Type B pancreatic cell (in vitro differentiated cells): ENCODE results near the gene MSMP. TPM values are rescaled to one million over a fixed set of nuclear protein-coding genes. Genes with fewer than 3 reads are reported as not detected.

Source experiments
- DNase-seq: peaks from one replicate; pipeline ENCODE4 v3.0.0; 2021; ENCODE audit warnings: mixed read lengths; ENCODE audit not compliant: unreplicated experiment; ENCODE audit errors: extremely low spot score
- H3K27ac Mint-ChIP-seq: 2 replicates; pipeline ENCODE4 v1.8.0; 2021; ENCODE audit warnings: mild to moderate bottlenecking, mixed read lengths
- H3K27me3 Mint-ChIP-seq: 2 replicates; pipeline ENCODE4 v1.8.0; 2021; ENCODE audit warnings: mixed read lengths
- H3K36me3 Mint-ChIP-seq: 2 replicates; pipeline ENCODE4 v1.8.0; 2021; ENCODE audit warnings: mixed read lengths
- H3K4me1 Mint-ChIP-seq: one replicate; pipeline ENCODE4 v1.8.0; 2021; ENCODE audit warnings: mixed read lengths; ENCODE audit not compliant: unreplicated experiment
- H3K4me3 Mint-ChIP-seq: 2 replicates; pipeline ENCODE4 v1.8.0; 2021; ENCODE audit warnings: mild to moderate bottlenecking, mixed read lengths
- H3K9me3 Mint-ChIP-seq: 2 replicates; pipeline ENCODE4 v1.8.0; 2021; ENCODE audit warnings: mixed read lengths
- total RNA-seq: library from RNA; stranded (reverse); gene quantifications from 2 replicates; pipeline ENCODE4 v1.2.1, GENCODE V29; 2021; ENCODE audit warnings: low replicate concordance
- TF ChIP-seq, protein P1 (sequence below): fragments of 200-600 bp; sonication (generic); conservative IDR thresholded peaks from 2 replicates; pipeline ENCODE4 v1.5.0; 2021; ENCODE audit warnings: antibody characterized with exemption, mild to moderate bottlenecking

Gene MSMP
- total RNA-seq, 1 donor from 2014 or later, result not detected

- TF ChIP-seq, protein P1, sequence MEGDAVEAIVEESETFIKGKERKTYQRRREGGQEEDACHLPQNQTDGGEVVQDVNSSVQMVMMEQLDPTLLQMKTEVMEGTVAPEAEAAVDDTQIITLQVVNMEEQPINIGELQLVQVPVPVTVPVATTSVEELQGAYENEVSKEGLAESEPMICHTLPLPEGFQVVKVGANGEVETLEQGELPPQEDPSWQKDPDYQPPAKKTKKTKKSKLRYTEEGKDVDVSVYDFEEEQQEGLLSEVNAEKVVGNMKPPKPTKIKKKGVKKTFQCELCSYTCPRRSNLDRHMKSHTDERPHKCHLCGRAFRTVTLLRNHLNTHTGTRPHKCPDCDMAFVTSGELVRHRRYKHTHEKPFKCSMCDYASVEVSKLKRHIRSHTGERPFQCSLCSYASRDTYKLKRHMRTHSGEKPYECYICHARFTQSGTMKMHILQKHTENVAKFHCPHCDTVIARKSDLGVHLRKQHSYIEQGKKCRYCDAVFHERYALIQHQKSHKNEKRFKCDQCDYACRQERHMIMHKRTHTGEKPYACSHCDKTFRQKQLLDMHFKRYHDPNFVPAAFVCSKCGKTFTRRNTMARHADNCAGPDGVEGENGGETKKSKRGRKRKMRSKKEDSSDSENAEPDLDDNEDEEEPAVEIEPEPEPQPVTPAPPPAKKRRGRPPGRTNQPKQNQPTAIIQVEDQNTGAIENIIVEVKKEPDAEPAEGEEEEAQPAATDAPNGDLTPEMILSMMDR, result no peak
- Mint-ChIP-seq H3K27ac (peak overlapping the region; percentile 7), H3K9me3 (no peaks in the 10 kb centered on the region), H3K4me1 (peaks cover 26% of the 10 kb centered on the region), H3K27me3 (peaks cover under 1% of the 10 kb centered on the region), H3K36me3 (peaks cover 3% of the 10 kb centered on the region), H3K4me3 (no peak overlapping the region)
- DNase-seq, result no peak
Observed at GRCh38 chr9:35795695-35796094, 41.6 kb upstream of the MSMP start.

DNA sequence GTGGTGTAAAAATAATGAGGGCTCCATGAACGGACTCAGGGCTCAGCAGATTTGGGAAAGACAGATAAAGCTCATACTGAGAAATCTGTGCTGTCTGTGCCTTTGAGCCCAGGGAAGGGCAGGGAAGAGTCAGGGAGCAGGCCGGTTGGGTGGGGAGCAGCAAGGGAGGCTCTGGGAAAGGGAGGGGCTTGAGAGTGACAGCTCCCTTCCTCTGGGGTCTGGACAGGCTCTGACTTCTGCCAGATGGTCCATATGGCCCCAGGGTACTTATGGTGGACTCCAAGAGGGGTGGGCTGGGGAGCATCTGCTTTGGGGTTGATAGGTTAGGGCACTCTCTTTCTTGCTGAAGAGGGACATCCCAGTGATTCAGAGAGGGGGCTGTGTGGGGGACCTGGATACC is 39.4 kb upstream of the MSMP start:
- Mint-ChIP-seq H3K4me3 (peak overlapping the region; percentile 3), H3K36me3 (no peaks in the 10 kb centered on the region), H3K27ac (no peak overlapping the region), H3K4me1 (peaks cover 31% of the 10 kb centered on the region), H3K9me3 (no peaks in the 10 kb centered on the region), H3K27me3 (peaks cover 7% of the 10 kb centered on the region)
- TF ChIP-seq, protein P1, result no peak
- no peak for DNase-seq

- H3K36me3 Mint-ChIP-seq, result no peaks in the 10 kb centered on the region
- H3K4me3 Mint-ChIP-seq, result peak overlapping the region; percentile 68
- no peak overlapping the region for H3K27ac Mint-ChIP-seq
- peaks cover 7% of the 10 kb centered on the region for H3K27me3 Mint-ChIP-seq
- DNase-seq, result no peak
- peaks cover 27% of the 10 kb centered on the region for H3K4me1 Mint-ChIP-seq
- H3K9me3 Mint-ChIP-seq, result no peaks in the 10 kb centered on the region
- TF ChIP-seq, protein P1, result no peak
Observed at GRCh38 chr9:35792826-35793225, 38.8 kb upstream of the MSMP start.

- H3K9me3 Mint-ChIP-seq, result no peaks in the 10 kb centered on the region
- H3K36me3 Mint-ChIP-seq, result peaks cover 4% of the 10 kb centered on the region
- DNase-seq, result no peak
- peaks cover 7% of the 10 kb centered on the region for H3K27me3 Mint-ChIP-seq
- TF ChIP-seq, protein P1, result no peak
- H3K4me3 Mint-ChIP-seq, result peak overlapping the region; percentile 68
- peaks cover 27% of the 10 kb centered on the region for H3K4me1 Mint-ChIP-seq
- H3K27ac Mint-ChIP-seq, result no peak overlapping the region
Observed at GRCh38 chr9:35792024-35792813, 38.1 kb upstream of the MSMP start.

GRCh38 chr9:35791297-35791921 is 37.3 kb upstream of the MSMP start, which contains the start of gene NPR2:
NPR2 (plus strand) TSS chr9:35791591; CDS start chr9:35792409, 818 bp downstream.
- H3K4me1 Mint-ChIP-seq, result peaks cover 27% of the 10 kb centered on the region
- H3K36me3 Mint-ChIP-seq, result peaks cover 4% of the 10 kb centered on the region
- H3K9me3 Mint-ChIP-seq, result no peaks in the 10 kb centered on the region
- TF ChIP-seq, protein P1, result no peak
- peaks cover 7% of the 10 kb centered on the region for H3K27me3 Mint-ChIP-seq
- H3K4me3 Mint-ChIP-seq, result peak within 1 kb of the TSS; percentile 85
- DNase-seq, result no peak
- peak within 1 kb of the TSS; percentile 74 for H3K27ac Mint-ChIP-seq
